Right lobe of liver (tissue), 4 donors: ENCODE results near the gene SLC25A13.

ENCODE experiments used
- POLR2A ChIP-seq: fragments of 450-650 bp; IDR thresholded peaks from one replicate; pipeline ENCODE4 v1.6.1; 2017; ENCODE audit warnings: antibody characterized with exemption, mild to moderate bottlenecking
- TF ChIP-seq, protein P1 (sequence below), 4 donors: fragments of 200-600 bp in 3 of 4; fragments of 450-650 bp in 1 of 4; IDR thresholded peaks; one replicate each; pipeline versions ENCODE4 v1.5.1 to v1.8.0; 2016 to 2022; ENCODE audit warnings: antibody characterized with exemption in 4 of 4, mild to moderate bottlenecking in 2 of 4
- donor health status: DM: no; HTN: no; CAD: no.
- donor health status: DM: no; HTN: no; CAD: no.
- donor health status: DM: no; HTN: yes; CAD: no.

DNA sequence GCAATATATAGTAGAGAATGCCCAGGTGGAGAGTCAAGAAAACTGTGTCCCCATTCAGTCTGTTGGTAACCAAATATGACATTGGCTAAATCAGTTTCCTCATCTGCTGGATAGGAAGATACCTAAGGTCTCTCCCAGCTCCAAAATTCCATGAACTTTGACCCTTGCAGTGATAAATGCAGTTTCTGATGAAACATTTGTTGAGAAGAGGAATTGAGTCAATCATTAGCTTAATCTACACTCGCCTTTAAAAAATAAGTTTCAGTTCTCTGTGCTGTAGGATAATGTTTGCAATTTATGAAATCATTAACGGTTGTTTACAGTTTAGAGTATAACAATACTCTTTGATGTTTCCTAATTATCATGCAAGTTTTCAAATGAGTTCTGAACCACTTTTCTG lies 38.0 kb upstream of the SLC25A13 start:
- TF ChIP-seq, protein P1, sequence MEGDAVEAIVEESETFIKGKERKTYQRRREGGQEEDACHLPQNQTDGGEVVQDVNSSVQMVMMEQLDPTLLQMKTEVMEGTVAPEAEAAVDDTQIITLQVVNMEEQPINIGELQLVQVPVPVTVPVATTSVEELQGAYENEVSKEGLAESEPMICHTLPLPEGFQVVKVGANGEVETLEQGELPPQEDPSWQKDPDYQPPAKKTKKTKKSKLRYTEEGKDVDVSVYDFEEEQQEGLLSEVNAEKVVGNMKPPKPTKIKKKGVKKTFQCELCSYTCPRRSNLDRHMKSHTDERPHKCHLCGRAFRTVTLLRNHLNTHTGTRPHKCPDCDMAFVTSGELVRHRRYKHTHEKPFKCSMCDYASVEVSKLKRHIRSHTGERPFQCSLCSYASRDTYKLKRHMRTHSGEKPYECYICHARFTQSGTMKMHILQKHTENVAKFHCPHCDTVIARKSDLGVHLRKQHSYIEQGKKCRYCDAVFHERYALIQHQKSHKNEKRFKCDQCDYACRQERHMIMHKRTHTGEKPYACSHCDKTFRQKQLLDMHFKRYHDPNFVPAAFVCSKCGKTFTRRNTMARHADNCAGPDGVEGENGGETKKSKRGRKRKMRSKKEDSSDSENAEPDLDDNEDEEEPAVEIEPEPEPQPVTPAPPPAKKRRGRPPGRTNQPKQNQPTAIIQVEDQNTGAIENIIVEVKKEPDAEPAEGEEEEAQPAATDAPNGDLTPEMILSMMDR (IDR thresholded peaks at IDR 0.05), result no peak
- TF ChIP-seq POLR2A, result no peak
